Measurements from ENCODE around the gene HSPA1A. TPM values are rescaled to one million over a fixed set of nuclear protein-coding genes. Genes with fewer than 3 reads are reported as not detected.
"Not testable (repeated sequence)": the region's sequence is repeated elsewhere in the genome, so short reads cannot be mapped to it uniquely, and the experiment has no call there.

The HSPA1A gene
- total RNA-seq, 4 donors from 2014 or later, result 158 to 362 (median 223) TPM

DNA sequence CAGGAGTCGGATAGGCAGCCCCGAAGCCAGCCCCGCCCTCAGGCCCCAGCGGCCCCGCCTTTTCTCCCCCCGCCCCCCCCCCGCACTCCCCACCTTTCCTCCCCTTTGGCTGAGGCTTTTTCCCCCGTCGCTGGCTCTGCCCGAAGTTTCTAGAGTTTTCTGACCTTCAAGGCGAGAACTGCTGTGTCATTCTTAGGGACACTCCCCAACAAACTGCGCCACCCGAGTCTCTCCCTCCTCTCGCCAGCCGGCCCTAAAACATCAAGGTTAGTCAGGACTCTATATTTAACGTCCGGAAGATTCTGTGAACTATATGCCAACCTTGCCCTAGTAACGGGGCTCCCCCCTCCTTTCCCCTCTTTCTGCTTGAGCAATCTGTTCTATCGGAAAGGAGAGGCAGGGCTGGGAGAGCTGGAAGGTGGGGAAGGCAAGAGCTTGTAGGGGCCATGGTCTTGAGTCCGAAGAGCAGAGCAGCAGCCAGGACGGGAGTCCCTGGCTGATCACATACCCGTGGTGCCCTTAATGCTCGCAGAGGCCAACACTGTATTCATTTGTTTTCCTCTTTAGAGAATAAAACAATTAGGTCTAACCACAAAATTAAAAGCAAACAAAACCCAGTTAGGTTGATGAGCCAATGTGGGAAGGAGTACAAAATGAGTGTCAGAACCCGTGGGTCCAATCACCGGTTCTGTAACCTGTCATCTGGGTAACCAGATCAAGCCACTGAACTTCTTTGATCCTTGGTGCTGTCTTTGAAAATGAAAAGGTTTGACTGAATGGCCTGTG, 6.9 kb downstream of the HSPA1A start:
- Histone ChIP-seq H3K9me3 (no peaks in the 10 kb centered on the region), H3K27me3 (no peaks in the 10 kb centered on the region), H3K36me3 (no peaks in the 10 kb centered on the region), H3K4me3 (peak overlapping the region; percentile 37 to 72 (median 61)), H3K27ac (peak overlapping the region; percentile 88 to 100 (median 98)), H3K4me1 (peaks cover 34 to 94% (median 70%) of the 10 kb centered on the region in 3 donors)
- TF ChIP-seq POLR2A (IDR thresholded peaks at IDR 0.05) (peak in 3 of 4 donors; percentile 61 to 77 (median 70)), CTCF (IDR thresholded peaks at IDR 0.05) (no peak)
- DNase-seq, result peak; percentile 25
- intact Hi-C loops (cut with DNase I), result no loop called here
- WGBS, 2 donors, result 1% methylated on average over 19 to 23 of the region's 25 CpGs

GRCh38 chr6:31823592-31824196, 8.4 kb downstream of the HSPA1A start:
- DNase-seq; H3K9me3 ChIP-seq; H3K27me3 ChIP-seq; H3K36me3 ChIP-seq; intact Hi-C loops (cut with DNase I); H3K4me3 ChIP-seq: not testable (repeated sequence)
- 36 to 60% methylated on average over 2 to 9 of the region's 9 CpGs for WGBS, 2 donors
- peaks cover 33 to 80% (median 67%) of the 10 kb centered on the region in 3 donors for H3K4me1 ChIP-seq
- H3K27ac ChIP-seq, result peak overlapping the region; percentile 88 to 100 (median 98)

GRCh38 chr6:31825553-31825952, 10.2 kb downstream of the HSPA1A start:
- peak overlapping the region in 3 of 4 donors; percentile 60 to 87 (median 66) for H3K4me3 ChIP-seq
- 24 to 39% methylated on average over 4 of the region's 4 CpGs for WGBS, 2 donors
- no peaks in the 10 kb centered on the region for H3K36me3 ChIP-seq
- H3K9me3 ChIP-seq, result no peaks in the 10 kb centered on the region
- H3K27me3 ChIP-seq, result no peaks in the 10 kb centered on the region
- H3K4me1 ChIP-seq, result peaks cover 16 to 66% (median 48%) of the 10 kb centered on the region in 3 donors
- TF ChIP-seq CTCF (IDR thresholded peaks at IDR 0.05), result no peak
- no peak for TF ChIP-seq POLR2A (IDR thresholded peaks at IDR 0.05)
- peak overlapping the region; percentile 88 to 100 (median 97) for H3K27ac ChIP-seq
- intact Hi-C loops (cut with DNase I), result no loop called here
- no peak for DNase-seq

DNA sequence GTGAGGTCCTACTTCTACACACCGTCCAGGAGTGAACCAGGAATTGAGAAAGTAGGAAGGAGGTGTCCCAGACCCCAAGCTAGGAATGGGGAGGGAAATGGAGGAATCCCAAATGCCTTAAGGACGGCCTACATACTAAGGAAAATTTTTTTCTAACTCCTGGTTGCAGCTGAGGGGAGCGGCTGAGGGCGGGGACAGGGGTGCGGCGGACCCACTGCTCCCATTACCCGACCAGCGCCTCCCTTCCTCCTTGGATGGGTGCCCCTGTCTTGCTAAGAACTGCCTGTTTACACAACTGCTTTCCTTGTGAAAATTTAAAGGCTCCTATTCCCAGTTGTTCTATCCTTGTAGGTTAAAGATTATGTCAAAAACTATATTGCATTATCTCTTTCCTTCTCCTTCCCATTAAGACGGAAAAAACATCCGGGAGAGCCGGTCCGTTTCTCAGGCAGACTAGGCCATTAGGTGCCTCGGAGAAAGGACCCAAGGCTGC, 11.5 kb downstream of the HSPA1A start:
- H3K27me3 ChIP-seq, result no peaks in the 10 kb centered on the region
- H3K4me3 ChIP-seq, result peak overlapping the region; percentile 60 to 87 (median 64)
- H3K9me3 ChIP-seq, result no peaks in the 10 kb centered on the region
- no peaks in the 10 kb centered on the region for H3K36me3 ChIP-seq
- no peak for DNase-seq
- WGBS, 2 donors, result 0 to 2% methylated on average over 12 to 13 of the region's 13 CpGs
- H3K4me1 ChIP-seq, result peaks cover 22 to 67% (median 50%) of the 10 kb centered on the region in 3 donors
- intact Hi-C loops (cut with DNase I), result no loop called here
- H3K27ac ChIP-seq, result peak overlapping the region; percentile 88 to 100 (median 97)
- TF ChIP-seq CTCF (IDR thresholded peaks at IDR 0.05) (no peak), POLR2A (IDR thresholded peaks at IDR 0.05) (peak in 2 of 4 donors; percentile 15 to 44)

GRCh38 chr6:31827286-31828079, 12.1 kb downstream of the HSPA1A start, which contains the start of gene HSPA1B:
Gene HSPA1B (plus strand): TSS chr6:31827738. CDS start chr6:31827951, 213 bp downstream.
- peak; percentile 92 for DNase-seq
- Histone ChIP-seq H3K36me3 (no peaks in the 10 kb centered on the region), H3K4me1 (peaks cover 22 to 70% (median 53%) of the 10 kb centered on the region in 3 donors), H3K27me3 (no peaks in the 10 kb centered on the region), H3K4me3 (peak within 1 kb of the TSS; percentile 60 to 87 (median 64)), H3K9me3 (no peaks in the 10 kb centered on the region), H3K27ac (peak within 1 kb of the TSS; percentile 88 to 100 (median 97))
- TF ChIP-seq CTCF (IDR thresholded peaks at IDR 0.05) (peak in 3 of 6 experiments; percentile 16 to 39 (median 18)), POLR2A (IDR thresholded peaks at IDR 0.05) (peak in 3 of 4 donors; percentile 100)
- 1 to 2% methylated on average over 15 to 16 of the region's 56 CpGs for WGBS, 2 donors
- intact Hi-C loops (cut with DNase I), result no loop called here

Data from esophagus squamous epithelium (tissue), 5 donors.